GM21447 (cell line): ENCODE measurements around the gene BUD13.
"Not testable (repeated sequence)": the region's sequence is repeated elsewhere in the genome, so short reads cannot be mapped to it uniquely, and the experiment has no call there.

Experiments used
- ATAC-seq: cut with Tn5 transposase; IDR thresholded peaks from one replicate; pipeline ENCODE4 v1.9.1; 2021; ENCODE audit not compliant: unreplicated experiment

Gene BUD13, protein sequence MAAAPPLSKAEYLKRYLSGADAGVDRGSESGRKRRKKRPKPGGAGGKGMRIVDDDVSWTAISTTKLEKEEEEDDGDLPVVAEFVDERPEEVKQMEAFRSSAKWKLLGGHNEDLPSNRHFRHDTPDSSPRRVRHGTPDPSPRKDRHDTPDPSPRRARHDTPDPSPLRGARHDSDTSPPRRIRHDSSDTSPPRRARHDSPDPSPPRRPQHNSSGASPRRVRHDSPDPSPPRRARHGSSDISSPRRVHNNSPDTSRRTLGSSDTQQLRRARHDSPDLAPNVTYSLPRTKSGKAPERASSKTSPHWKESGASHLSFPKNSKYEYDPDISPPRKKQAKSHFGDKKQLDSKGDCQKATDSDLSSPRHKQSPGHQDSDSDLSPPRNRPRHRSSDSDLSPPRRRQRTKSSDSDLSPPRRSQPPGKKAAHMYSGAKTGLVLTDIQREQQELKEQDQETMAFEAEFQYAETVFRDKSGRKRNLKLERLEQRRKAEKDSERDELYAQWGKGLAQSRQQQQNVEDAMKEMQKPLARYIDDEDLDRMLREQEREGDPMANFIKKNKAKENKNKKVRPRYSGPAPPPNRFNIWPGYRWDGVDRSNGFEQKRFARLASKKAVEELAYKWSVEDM

DNA sequence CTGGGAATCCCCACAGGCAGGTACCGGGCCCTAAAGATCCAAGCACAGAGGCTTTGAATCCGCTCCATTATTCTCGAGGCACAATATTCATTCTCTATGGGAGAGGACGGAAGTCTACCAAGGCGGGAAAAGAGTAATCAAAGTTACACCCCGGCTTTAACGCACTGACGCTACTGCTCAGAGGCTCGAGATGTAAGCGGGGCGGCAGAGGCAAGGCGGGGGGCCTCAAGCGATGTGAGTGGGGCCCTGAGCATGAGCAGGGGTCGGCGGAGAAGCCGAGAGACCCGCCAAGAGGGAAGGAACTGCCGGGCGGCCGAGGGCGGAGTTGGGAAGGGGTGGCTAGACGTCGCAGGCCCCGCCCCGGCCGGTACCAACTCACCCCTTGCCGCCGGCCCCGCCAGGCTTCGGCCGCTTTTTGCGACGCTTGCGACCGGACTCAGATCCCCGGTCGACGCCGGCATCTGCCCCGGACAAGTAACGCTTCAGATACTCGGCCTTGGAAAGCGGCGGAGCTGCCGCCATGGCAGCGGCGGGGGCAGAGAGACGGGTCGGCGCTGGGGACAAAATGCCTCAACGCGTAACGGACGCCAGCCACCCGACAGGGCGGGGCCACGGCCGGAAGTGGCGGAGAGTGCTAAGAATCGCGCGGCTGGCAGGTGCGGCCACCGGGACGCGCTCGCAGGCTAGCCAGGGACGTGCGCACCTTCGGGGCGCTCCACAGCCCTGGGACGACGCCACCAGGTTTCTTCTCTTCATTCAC lies at the start of gene BUD13:
Gene BUD13, minus strand, starts transcription at position 545 of the 760 bp plus-strand sequence. Its CDS starts 23 bp downstream, at position 522.
- peak; percentile 83 for ATAC-seq

- ATAC-seq: no peak
Measured at GRCh38 chr11:116822575-116822974, 49.8 kb upstream of the BUD13 start.

DNA sequence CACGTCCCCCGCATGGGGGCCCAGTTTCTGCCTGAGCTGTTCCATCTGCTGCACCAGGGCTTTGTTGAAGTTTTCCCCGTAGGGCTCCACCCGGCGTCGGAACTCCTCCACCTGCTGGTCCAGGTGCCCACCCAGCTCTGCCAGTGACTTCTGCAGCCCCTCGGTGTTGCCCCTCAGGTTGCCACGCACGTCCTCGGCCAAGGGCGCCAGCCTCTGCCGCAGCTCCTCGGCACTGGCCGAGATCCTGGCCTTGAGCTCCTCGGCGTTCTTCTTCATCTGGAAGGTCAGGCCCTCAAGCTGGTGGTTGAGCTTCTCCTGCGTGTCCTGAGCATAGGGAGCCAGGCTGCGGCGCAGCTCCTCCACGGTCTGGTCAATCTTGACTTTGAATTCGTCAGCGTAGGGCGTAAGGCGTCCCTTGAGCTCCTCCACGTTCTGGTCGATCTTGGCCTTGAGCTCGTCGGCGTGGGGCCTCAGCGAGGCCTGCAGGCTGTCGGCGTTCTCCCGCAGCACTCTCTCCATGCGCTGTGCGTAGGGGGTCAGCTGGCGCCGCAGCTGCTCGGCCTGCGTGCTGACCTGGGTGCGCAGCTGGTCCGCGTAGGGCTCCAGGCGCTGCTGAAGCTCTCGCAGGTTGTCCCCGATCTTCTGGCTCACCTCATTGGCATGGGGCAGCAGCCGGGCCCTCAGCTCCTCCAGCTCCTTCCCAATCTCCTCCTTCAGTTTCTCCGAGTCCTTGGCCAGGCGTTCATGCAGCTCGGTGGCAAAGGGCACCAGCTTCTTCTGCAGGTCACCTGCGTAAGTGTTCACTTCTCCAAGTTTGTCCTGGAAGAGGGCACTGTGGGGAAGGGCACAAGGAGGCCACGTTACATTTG lies 48.5 kb upstream of the BUD13 start:
- ATAC-seq: no peak

GRCh38 chr11:116819049-116819448 lies 46.3 kb upstream of the BUD13 start:
- no peak for ATAC-seq

DNA sequence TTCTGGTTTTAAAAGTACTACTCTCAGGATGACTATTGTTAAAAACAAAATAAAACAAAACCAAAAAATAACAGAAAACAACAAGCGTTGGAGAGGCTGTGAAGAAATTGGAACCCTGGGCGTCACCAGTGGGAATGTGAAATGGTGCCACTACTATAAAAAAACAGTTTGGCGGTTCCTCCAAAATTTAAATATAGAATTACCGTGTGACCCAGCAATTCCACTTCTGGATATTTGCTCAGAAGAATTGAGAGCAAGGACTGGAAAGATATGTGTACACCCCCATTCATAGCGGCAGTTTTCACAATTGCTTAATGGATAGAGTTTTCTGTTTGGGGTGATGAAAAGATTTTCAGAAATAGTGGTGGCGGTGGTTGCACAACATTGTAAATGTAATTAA lies 41.7 kb upstream of the BUD13 start:
- no peak for ATAC-seq

GRCh38 chr11:116813781-116814471 lies 41.1 kb upstream of the BUD13 start:
- no peak for ATAC-seq

DNA sequence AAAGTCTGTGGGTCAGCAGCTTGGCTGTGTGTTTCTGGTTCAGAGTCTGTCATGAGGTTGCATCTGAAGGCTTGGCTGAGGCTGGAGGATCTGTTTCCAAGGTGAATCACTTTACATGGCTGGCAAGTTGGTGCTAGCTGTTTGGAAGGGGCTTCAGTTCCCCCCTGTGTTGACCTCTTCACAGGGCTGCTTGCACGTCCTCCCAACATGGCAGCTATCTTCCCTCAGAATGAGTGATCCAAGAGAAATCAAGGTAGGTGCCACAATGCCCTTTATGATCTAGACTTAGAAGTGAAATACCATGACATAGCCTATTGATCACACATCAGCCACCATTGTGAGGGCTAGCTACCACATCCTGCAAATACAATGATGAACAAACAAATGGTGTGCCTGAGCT lies 40.4 kb upstream of the BUD13 start:
- no peak for ATAC-seq

DNA sequence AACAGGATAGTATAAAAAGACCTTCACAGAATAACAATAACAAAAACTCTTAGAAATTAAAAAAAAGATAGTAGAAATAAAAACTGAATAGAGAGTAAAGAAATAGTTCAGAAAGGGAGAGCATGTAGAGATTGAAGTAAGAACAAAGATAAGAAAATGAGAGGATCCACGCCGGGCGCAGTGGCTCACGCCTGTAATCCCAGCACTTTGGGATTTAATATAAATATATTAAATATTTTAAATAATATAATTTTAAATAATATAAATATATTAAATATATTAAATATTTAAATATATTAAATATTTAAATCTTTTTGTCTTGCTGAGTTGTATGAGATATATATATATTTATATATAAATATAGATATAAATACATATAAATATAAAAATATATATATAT lies 39.3 kb upstream of the BUD13 start:
- no peak for ATAC-seq

- ATAC-seq: no peak
Measured at GRCh38 chr11:116811194-116811593, 38.4 kb upstream of the BUD13 start.

DNA sequence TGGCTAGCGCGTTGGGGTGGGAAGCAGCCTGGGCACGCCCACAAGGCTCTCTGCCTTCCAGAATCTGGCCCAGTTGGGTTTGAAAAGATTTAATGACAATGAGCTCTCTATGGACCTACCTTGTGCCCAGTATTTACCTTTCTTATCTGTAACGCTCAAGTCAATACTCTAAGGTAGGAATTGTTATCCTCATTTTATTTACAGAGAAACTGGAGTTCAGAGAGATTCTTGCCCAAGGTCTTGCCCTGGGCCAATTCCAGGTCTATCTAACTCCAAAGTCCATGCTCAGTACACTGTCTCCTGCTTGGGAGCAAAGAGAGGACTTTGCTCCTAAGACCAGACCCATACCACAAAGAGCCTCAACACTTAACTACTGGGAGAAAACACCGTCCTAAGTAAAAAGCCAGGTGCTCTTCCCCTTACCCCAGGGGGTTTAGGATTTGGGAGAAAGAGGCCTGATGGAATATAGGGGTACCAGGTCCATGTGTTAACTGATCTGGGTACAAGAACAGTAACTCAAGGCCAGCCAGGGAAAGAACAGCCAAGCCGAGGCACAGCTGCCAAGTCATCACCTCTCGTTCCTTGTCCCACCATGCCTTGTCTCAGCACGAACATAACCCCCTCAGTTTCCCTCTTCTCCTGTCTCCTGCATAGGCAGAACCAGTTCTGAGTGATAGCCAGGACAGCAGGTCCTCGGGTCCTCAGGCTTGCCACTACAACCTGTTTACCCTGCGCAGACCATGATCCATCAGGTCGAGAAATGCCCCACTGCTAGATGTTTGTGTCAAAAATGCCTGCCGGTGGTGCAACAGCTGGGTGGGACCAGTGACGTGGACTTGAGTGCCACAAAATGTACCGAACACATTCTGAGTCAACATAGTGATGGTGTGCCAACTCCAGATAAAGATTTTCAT lies 35.7 kb upstream of the BUD13 start:
- no peak for ATAC-seq

GRCh38 chr11:116807601-116808261 lies 34.9 kb upstream of the BUD13 start:
- ATAC-seq: no peak

- no peak for ATAC-seq
Measured at GRCh38 chr11:116804001-116804400, 31.2 kb upstream of the BUD13 start.

DNA sequence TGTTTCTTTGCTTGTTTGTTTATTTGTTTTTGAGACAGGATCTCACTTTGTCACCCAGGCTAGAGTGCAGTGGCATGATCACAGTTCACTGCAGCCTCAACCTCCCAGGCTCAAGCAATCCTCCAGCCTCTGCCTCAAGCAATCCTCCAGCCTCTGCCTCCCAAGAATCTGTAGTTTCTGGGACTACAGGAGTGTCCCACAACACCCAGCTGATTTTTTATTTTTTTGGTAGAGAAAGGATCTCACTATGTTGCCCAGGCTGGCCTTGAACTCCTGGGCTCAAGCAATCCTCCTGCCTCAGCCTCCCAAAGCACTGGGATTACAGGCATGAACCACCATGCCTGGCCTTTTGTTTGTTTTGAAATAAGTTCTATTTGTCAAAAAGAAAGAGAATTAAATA lies 28.9 kb upstream of the BUD13 start:
- not testable (repeated sequence) for ATAC-seq

DNA sequence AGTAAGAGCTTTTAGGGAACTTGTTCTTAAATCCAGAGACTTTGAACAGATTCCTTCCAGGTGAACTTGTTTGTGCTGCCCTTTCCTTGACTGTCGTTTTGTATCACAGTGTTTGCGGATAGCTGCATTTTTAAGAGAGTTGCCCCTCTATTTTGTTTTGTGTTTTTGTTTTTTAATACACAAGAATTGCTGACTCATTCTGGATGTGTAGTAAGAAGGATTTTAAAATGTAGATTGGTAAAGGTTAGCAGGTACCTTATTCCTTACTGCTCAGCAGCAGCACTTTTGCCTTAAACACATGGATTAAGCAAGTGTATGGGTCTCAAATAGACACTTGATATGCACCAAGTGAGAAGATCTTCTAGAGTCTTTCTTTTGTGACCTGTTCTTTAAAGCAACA lies 27.8 kb upstream of the BUD13 start:
- ATAC-seq: no peak

DNA sequence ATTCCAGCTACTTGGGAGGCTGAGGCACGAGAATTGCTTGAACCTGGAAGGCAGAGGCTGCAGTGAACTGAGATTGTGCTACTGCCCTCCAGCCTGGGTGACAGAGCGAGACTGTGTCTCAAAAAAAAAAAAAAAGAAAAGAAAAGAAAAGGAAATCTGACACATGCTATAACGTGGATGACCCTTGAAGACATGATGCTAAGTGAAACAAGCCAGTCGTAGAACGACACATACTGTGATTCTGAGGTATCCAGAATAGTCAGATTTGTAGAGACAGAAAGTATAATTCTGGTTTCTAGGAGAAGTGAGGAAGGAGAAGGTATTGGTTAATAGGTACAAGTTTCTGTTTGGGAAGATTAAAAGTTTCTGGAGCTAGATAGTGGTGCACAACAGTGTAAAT lies 25.6 kb upstream of the BUD13 start:
- no peak for ATAC-seq

GRCh38 chr11:116797816-116798215 lies 25.0 kb upstream of the BUD13 start:
- no peak for ATAC-seq

- ATAC-seq: no peak
Measured at GRCh38 chr11:116796548-116796947, 23.8 kb upstream of the BUD13 start.

GRCh38 chr11:116794851-116795250 lies 22.1 kb upstream of the BUD13 start:
- no peak for ATAC-seq

DNA sequence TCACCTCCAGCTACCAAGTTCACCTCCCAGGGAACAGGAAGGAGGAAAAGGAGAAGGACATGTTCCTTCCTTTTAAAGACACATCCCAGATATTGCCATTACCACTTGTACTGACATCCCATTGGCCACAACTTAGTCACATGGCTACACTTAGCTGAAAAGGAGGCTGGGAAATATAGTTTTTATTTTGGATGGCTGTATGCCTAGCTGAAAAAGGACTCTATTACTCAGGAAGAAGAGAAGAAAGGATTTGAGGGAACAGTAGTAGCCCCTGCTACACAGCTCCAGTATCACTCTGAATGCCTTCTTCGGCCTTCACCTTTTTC lies 20.9 kb upstream of the BUD13 start:
- ATAC-seq: no peak
